ENCODE results near the gene NDUFB6.

GRCh38 chr9:32554107-32554506 lies 18.9 kb downstream of the NDUFB6 start:
- no peak for TF ChIP-seq CTCF (IDR thresholded peaks at IDR 0.05; ENCODE audit: low read depth, low read length)
- TF ChIP-seq EZH2phosphoT487 (IDR thresholded peaks at IDR 0.05; ENCODE audit: low read depth): no peak

Measured in OCI-LY3 (cell line).